ENCODE measurements around the gene S1PR3.

The S1PR3 gene

GRCh38 chr9:88949961-88950340 is 41.3 kb upstream of the S1PR3 start:
- no peak for DNase-seq (ENCODE audit: low spot score)
- in situ Hi-C loops (cut with MboI; ENCODE audit: low pct_unique_long_range_greater_than_20kb, low sequenced_read_pairs, unreplicated experiment) = no loop called here
- TF ChIP-seq CTCF (IDR thresholded peaks at IDR 0.05; ENCODE audit: extremely low read depth, insufficient read depth, missing control alignments) = no peak

- no peak for DNase-seq (ENCODE audit: low spot score)
- no peak for TF ChIP-seq CTCF (IDR thresholded peaks at IDR 0.05; ENCODE audit: extremely low read depth, insufficient read depth, missing control alignments)
- in situ Hi-C loops (cut with MboI; ENCODE audit: low pct_unique_long_range_greater_than_20kb, low sequenced_read_pairs, unreplicated experiment) = no loop called here
Measured at GRCh38 chr9:88950341-88951154, 40.7 kb upstream of the S1PR3 start.

- DNase-seq (ENCODE audit: low spot score) = no peak
- in situ Hi-C loops (cut with MboI; ENCODE audit: low pct_unique_long_range_greater_than_20kb, low sequenced_read_pairs, unreplicated experiment) = no loop called here
- TF ChIP-seq CTCF (IDR thresholded peaks at IDR 0.05; ENCODE audit: extremely low read depth, insufficient read depth, missing control alignments) = no peak
Measured at GRCh38 chr9:88951155-88951542, 40.1 kb upstream of the S1PR3 start.

- in situ Hi-C loops (cut with MboI; ENCODE audit: low pct_unique_long_range_greater_than_20kb, low sequenced_read_pairs, unreplicated experiment) = no loop called here
- TF ChIP-seq CTCF (IDR thresholded peaks at IDR 0.05; ENCODE audit: extremely low read depth, insufficient read depth, missing control alignments) = no peak
- no peak for DNase-seq (ENCODE audit: low spot score)
Measured at GRCh38 chr9:88952086-88952615, 39.1 kb upstream of the S1PR3 start.

- in situ Hi-C loops (cut with MboI; ENCODE audit: low pct_unique_long_range_greater_than_20kb, low sequenced_read_pairs, unreplicated experiment) = no loop called here
- no peak for DNase-seq (ENCODE audit: low spot score)
- no peak for TF ChIP-seq CTCF (IDR thresholded peaks at IDR 0.05; ENCODE audit: extremely low read depth, insufficient read depth, missing control alignments)
Measured at GRCh38 chr9:88952976-88953375, 38.3 kb upstream of the S1PR3 start.

GRCh38 chr9:88953381-88954029 is 37.8 kb upstream of the S1PR3 start:
- in situ Hi-C loops (cut with MboI; ENCODE audit: low pct_unique_long_range_greater_than_20kb, low sequenced_read_pairs, unreplicated experiment) = no loop called here
- no peak for DNase-seq (ENCODE audit: low spot score)

More at GRCh38 chr9:88953381-88954029, 37.8 kb upstream of the S1PR3 start:
- TF ChIP-seq CTCF (IDR thresholded peaks at IDR 0.05; ENCODE audit: extremely low read depth, insufficient read depth, missing control alignments) = no peak
